NCI-H2227 (cell line): ENCODE measurements around the gene P4HA2.

Source experiments
- DNase-seq: peaks from one replicate; lab custom pipeline; 2025; ENCODE audit not compliant: unreplicated experiment; lab: John Stamatoyannopoulos, UW

The P4HA2 gene

GRCh38 chr5:132265336-132266030, 37.8 kb upstream of the P4HA2 start:
- peak; percentile 46 for DNase-seq

- DNase-seq = no peak
Observed at GRCh38 chr5:132264546-132265335, 37.1 kb upstream of the P4HA2 start.

GRCh38 chr5:132263548-132264261, 36.1 kb upstream of the P4HA2 start:
- DNase-seq = no peak

DNA sequence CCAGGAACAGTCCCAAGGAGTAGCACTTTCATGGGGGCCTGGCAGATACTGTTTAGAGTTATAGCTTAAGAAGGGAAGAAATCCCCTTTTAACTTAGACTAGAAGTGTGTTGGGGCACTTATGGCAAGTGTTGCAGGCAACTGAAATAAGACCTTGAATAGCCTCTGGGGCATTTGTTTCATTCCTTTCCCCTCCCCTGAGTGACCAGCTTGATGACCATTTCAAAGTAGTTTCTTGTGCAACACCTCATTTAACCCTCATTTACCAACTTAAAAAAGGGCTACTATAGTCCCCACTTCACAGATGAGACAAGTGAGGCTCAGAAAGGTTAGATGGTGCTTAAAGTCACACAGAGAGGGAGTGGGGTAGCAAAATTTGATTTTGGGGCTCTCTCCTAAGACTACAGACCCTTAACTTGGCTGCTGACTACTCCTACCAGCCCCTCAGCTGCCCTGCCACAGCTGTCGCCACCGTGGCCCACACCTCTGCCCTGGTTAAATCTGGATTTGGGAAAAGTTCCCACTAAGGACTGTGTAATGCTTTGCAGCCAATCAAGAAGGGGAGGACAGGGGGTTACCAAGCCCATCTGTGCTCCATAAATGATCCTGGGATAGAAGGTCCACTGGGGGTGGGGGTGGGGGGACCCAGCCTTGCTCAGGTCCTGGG, 35.4 kb upstream of the P4HA2 start:
- no peak for DNase-seq

- no peak for DNase-seq
Observed at GRCh38 chr5:132261881-132262845, 34.5 kb upstream of the P4HA2 start.

DNA sequence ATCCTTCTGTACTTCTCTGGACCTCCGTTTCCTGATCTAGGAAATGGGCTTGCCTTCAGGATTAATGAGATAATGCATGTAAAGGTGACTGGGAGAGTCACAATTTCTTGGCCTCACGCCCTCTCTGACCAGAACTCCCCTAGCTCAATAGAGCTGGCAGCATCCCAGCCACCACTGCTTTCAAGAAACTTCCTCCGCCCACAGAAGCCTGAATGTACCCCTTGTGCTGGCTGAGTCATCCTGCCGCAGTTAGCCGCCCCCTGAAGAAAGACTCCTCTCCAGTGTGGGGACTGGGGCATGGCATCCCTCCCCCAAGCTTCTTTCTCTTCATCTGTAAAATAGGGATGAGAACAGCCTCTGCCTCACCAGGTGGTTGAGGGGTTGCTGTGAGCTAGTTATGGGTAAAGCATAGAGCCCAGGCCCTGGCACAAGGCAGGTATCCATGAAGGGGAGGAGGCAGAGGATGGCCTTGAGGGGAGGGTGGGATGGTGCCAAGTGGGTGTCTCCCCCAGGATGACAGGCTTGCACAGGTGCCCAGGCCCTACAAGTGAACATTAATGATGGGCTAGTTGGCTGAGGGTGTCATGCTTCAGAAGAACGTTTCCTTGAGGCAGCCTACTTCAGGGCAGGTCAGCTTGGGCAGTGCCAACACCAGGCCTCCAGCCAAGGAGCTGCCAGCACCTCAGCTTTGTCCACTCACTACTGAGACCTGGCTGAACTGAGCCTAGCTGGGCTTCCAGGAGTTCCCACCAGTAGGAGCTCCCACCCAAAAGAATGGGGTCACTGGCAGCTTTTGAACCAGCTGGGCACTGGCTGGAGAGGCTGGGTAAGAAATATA, 33.3 kb upstream of the P4HA2 start:
- no peak for DNase-seq

GRCh38 chr5:132260051-132260450, 32.4 kb upstream of the P4HA2 start:
- DNase-seq = no peak

- peak; percentile 43 for DNase-seq
Observed at GRCh38 chr5:132259069-132259851, 31.6 kb upstream of the P4HA2 start.

DNA sequence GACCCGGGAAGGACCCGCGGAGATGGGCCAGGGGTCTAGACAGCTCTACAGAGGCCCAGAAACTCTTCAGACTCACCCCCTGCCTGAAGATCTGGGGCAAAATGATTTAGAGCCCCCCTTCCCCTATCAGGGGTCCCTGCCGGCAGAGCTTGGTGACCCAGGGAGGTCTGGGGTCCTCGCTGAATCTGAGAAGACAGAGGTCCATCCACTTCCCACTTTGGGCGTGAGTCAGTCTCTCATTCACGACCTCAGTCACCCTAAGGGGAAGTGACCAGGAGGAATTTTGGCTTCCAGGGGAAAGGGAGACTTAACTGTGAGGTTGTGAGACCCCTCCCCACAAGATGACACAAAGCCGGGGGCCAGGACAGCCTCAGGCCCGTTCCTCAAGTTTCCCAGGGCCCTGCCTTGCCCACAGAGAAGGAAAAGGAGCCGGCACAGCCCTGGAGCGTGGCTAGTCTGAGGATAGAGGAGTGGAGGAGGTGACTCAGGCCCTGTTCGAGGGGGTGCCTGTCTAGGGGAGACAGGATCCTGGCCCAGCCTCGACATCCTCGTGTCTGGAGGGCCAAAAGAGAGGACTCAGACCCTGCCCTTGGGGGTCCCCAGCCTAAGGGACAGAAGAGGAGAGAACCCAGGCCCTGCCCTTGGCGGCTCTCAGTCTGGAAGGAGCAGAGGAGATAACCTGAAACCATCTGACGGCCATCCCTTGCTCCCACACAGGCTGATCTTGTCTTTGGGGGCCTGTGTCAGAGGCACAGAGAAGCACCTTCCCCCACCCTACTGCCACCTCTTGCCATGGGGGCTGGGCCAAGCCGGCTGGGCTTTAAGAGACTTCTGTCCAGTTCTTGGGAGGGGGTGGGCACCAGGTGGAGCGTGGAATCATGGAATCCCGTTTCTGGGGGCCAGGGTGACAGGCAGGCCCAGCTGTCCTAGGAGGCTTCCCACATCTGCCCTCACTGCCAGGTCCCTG, 30.7 kb upstream of the P4HA2 start:
- no peak for DNase-seq

DNA sequence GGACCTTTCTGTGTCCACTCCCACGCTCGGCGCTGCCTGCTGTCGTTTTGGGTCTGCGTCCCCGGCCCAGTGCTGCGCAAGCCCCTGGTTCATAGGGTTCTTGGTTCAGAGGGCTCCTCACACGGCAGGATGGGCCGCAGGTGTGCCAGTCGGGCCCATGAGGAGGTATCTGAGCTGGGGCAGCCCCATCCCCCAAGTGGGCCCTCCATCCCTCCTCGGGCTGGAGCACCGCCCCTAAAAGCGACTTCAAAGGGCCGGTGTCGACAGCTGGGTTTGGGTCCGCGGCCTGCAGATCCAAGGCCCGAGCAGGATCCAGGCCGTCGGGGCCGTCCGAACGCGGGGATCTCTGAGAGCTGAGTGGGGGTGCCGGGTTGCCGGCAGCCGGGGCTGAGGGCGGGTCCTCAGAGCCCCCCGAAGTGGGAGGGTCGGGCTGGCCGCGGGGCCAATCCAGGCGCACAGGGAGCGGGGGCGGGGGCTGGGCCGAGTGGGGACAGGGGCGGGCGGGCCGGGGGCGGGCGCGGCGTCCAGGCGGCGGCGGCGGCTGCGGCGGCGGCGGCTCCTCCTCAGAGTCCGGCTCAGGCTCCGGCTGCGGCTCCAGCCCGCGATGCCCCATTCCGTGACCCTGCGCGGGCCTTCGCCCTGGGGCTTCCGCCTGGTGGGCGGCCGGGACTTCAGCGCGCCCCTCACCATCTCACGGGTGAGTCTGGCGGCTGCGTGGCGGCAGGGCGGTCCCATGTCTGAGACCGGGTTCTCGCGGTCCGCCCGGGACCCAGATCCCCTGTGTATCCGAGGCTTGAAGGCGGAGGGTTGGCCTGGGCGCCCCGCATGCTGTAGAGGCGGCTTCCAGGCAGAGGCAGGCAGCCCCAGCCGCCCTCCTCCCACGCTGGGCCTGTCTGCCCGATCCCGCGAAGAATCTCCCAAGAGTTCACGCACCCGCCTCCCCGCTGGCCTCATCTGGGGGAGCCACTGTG, 29.8 kb upstream of the P4HA2 start, which contains the start of gene PDLIM4:
Gene PDLIM4, plus strand, starts transcription at position 566 of the 971 bp plus-strand sequence. Its CDS starts 39 bp downstream, at position 605.
- DNase-seq = peak; percentile 69

GRCh38 chr5:132256783-132257130, 29.1 kb upstream of the P4HA2 start:
- DNase-seq = no peak

DNA sequence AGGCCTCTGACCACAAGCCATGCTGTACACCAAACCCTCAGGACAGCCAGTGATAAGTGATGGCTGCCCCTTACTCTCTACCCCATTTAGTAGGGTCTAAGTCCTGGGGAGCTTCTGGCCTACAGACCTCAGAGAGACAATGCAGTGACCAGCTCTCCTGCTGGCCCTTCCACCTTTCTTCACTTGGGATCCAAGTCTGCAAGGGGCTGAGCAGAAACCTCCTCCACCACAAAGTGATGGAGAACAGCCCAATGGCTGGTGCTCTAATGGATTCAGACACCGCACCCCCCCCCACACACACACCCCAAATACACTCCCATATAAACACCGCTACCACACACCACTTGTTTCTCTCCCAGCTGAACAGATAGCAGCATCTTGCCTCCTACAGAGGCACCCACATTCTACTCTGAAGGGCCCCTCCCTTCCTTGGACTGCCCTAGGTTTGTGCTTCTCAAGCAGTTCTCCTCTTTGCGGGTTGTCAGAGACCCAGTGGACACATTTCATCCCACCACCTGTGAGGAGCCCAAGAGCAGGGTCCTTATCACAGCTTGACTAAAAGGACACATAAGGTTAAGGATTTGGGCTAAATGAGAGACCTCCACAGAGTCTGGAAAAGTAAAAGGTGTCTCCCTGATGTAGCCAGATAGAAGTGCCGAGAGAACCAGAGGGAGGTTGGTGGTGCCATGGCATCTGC, 28.6 kb upstream of the P4HA2 start:
- DNase-seq = no peak

- no peak for DNase-seq
Observed at GRCh38 chr5:132254321-132254977, 26.8 kb upstream of the P4HA2 start.

DNA sequence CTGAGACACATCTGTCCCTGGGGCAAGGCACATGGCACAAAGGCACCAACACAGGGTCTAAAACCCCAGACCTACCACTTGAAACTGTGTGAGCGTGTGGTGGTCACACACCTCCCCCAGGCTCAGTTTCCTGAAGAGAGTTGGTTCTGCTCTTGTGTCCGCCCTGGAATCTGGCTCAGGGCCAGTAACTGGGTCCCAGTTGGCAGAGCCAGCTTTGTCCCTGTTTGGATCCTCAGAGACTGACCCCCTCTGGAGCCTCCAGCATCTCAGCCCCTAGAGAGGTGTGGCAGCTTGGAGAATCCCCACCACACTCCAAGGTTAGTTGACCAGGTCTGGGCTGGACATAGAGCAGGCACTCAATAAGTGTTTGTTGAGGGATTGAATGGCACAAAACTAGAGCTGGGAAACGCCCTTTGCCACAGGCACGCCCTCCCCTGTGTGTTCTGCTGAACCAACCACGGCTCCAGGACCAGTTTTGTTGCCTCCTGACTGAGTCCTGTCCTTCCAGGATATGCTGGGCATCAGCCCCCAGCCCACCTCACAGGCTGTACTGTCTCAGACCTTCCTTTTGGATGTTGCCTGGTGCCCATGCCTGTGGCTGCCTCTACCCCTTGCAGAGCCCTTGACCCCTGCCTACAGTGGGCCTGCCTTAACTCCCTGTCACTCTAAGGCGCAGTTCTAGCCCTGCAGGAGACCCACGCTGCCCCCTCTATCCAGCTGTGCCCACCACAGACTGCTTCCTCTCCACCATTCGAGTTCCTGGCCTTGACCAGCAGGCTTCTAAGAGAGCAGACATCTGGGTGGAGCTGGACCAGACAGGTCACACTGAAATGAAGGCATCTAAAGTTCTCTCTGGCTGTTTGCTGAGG, 26.0 kb upstream of the P4HA2 start:
- no peak for DNase-seq
